WTC11 (cell line): ENCODE data around the gene NTRK3.

Source experiments
- ATF1 ChIP-seq: sonication (generic); formaldehyde crosslinking; IDR thresholded peaks from 2 replicates; pipeline ENCODE4 v1.8.1; 2023; ENCODE audit warnings: mild to moderate bottlenecking, moderate library complexity, missing genetic modification reagents
- CTCF ChIP-seq: fragments of 200-600 bp; IDR thresholded peaks from 2 replicates; pipeline ENCODE4 v1.8.0; 2022; ENCODE audit warnings: antibody characterized with exemption
- ETV6 ChIP-seq: sonication (generic); formaldehyde crosslinking; IDR thresholded peaks from 2 replicates; pipeline ENCODE4 v1.8.1; 2022; ENCODE audit warnings: mild to moderate bottlenecking, missing genetic modification reagents
- JUN ChIP-seq: sonication (generic); formaldehyde crosslinking; IDR thresholded peaks from 2 replicates; pipeline ENCODE4 v1.8.0; 2023; ENCODE audit warnings: mild to moderate bottlenecking, missing genetic modification reagents
- SMAD4 ChIP-seq: sonication (generic); formaldehyde crosslinking; IDR thresholded peaks from 2 replicates; pipeline ENCODE4 v1.8.0; 2022; ENCODE audit warnings: mild to moderate bottlenecking, missing genetic modification reagents
- TEAD4 ChIP-seq: sonication (generic); formaldehyde crosslinking; IDR thresholded peaks from 2 replicates; pipeline ENCODE4 v1.8.0; 2022; ENCODE audit warnings: mild to moderate bottlenecking, missing genetic modification reagents
- USF2 ChIP-seq: sonication (generic); formaldehyde crosslinking; IDR thresholded peaks from 2 replicates; pipeline ENCODE4 v1.8.1; 2023; ENCODE audit warnings: mild to moderate bottlenecking, missing genetic modification reagents, moderate library complexity

- TF ChIP-seq ATF1 (CRISPR knock-in tag): no peak
- TF ChIP-seq ETV6 (CRISPR knock-in tag): no peak
- TF ChIP-seq TEAD4 (CRISPR knock-in tag): no peak
- TF ChIP-seq JUN (CRISPR knock-in tag): no peak
- TF ChIP-seq CTCF: no peak
- no peak for TF ChIP-seq SMAD4 (CRISPR knock-in tag)
- no peak for TF ChIP-seq USF2 (CRISPR knock-in tag)
Measured at GRCh38 chr15:88139936-88140335, 116.6 kb downstream of the NTRK3 start.
